ENCODE measurements around the gene LEF1. TPM values are rescaled to one million over a fixed set of nuclear protein-coding genes. Genes with fewer than 3 reads are reported as not detected.
"Not testable (repeated sequence)": the region's sequence is repeated elsewhere in the genome, so short reads cannot be mapped to it uniquely, and the experiment has no call there.

LEF1 gene
- total RNA-seq, 2 experiments from 2014 or later: 350 to 367 TPM

- Mint-ChIP-seq H3K27ac (no peak overlapping the region), H3K27me3 (ENCODE audit: low read depth) (no peaks in the 10 kb centered on the region), H3K4me3 (no peak overlapping the region), H3K36me3 (ENCODE audit: low read depth) (peaks cover 33% of the 10 kb centered on the region), H3K4me1 (ENCODE audit: low read depth) (peaks cover 23% of the 10 kb centered on the region), H3K9me3 (no peaks in the 10 kb centered on the region)
- CTCF ChIA-PET: no interaction called here
- intact Hi-C loops (cut with micrococcal nuclease): no loop called here
- DNase-seq: no peak
These were observed 144.5 kb downstream of the LEF1 start for GRCh38 chr4:108024085-108024877.

GRCh38 chr4:108018884-108019187 lies 149.9 kb downstream of the LEF1 start:
- Mint-ChIP-seq H3K4me1 (ENCODE audit: low read depth) (peaks cover 13% of the 10 kb centered on the region), H3K4me3 (no peak overlapping the region)
- intact Hi-C loops (cut with micrococcal nuclease): loop anchor here (1.0 to 10.0 kb wide), 6 partner anchors 474 to 1388 kb away; no protein-coding TSS in a partner anchor

GRCh38 chr4:108018040-108018883 lies 150.5 kb downstream of the LEF1 start:
- no peak overlapping the region for H3K27ac Mint-ChIP-seq
- H3K4me1 Mint-ChIP-seq (ENCODE audit: low read depth): peaks cover 13% of the 10 kb centered on the region
- H3K27me3 Mint-ChIP-seq (ENCODE audit: low read depth): no peaks in the 10 kb centered on the region
- H3K36me3 Mint-ChIP-seq (ENCODE audit: low read depth): peaks cover 23% of the 10 kb centered on the region
- intact Hi-C loops (cut with micrococcal nuclease): loop anchor here (1.0 to 10.0 kb wide), 6 partner anchors 475 to 1389 kb away; no protein-coding TSS in a partner anchor
- no peaks in the 10 kb centered on the region for H3K9me3 Mint-ChIP-seq
- DNase-seq: peak; percentile 95
- CTCF ChIA-PET: interaction anchor here (0.6 to 5.1 kb wide), 52 partner anchors 9 to 1388 kb away, joined by 3 to 90 read pairs (median 4); partner anchors contain the start of gene RPL34
- no peak overlapping the region for H3K4me3 Mint-ChIP-seq

More at GRCh38 chr4:108018884-108019187, 149.9 kb downstream of the LEF1 start:
- Mint-ChIP-seq H3K9me3 (no peaks in the 10 kb centered on the region), H3K36me3 (ENCODE audit: low read depth) (peaks cover 29% of the 10 kb centered on the region), H3K27me3 (ENCODE audit: low read depth) (no peaks in the 10 kb centered on the region), H3K27ac (no peak overlapping the region)
- no peak for DNase-seq
- CTCF ChIA-PET: interaction anchor here (0.6 to 5.1 kb wide), 57 partner anchors 9 to 1387 kb away, joined by 3 to 90 read pairs (median 4); partner anchors contain the start of gene RPL34

GRCh38 chr4:108013955-108014354 lies 154.8 kb downstream of the LEF1 start:
- CTCF ChIA-PET: interaction anchor here (0.7 to 3.1 kb wide), 10 partner anchors 8 to 594 kb away, joined by 3 to 21 read pairs (median 3); no protein-coding TSS in a partner anchor
- Mint-ChIP-seq H3K36me3 (ENCODE audit: low read depth) (peaks cover 29% of the 10 kb centered on the region), H3K27ac (no peak overlapping the region), H3K4me1 (ENCODE audit: low read depth) (peaks cover 4% of the 10 kb centered on the region), H3K27me3 (ENCODE audit: low read depth) (no peaks in the 10 kb centered on the region), H3K4me3 (no peak overlapping the region), H3K9me3 (no peaks in the 10 kb centered on the region)
- DNase-seq: no peak
- intact Hi-C loops (cut with micrococcal nuclease): loop anchor here (10.0 kb wide), 1 partner anchor 1281 kb away; no protein-coding TSS in a partner anchor

- H3K9me3 Mint-ChIP-seq: no peaks in the 10 kb centered on the region
- no peak for DNase-seq
- no peak overlapping the region for H3K27ac Mint-ChIP-seq
- intact Hi-C loops (cut with micrococcal nuclease): loop anchor here (10.0 kb wide), 1 partner anchor 1281 kb away; no protein-coding TSS in a partner anchor
- peaks cover 27% of the 10 kb centered on the region for H3K36me3 Mint-ChIP-seq (ENCODE audit: low read depth)
- no peak overlapping the region for H3K4me3 Mint-ChIP-seq
- CTCF ChIA-PET: interaction anchor here (0.6 to 3.1 kb wide), 8 partner anchors 9 to 576 kb away, joined by 3 to 21 read pairs (median 4); no protein-coding TSS in a partner anchor
- no peaks in the 10 kb centered on the region for H3K27me3 Mint-ChIP-seq (ENCODE audit: low read depth)
- H3K4me1 Mint-ChIP-seq (ENCODE audit: low read depth): peaks cover 4% of the 10 kb centered on the region
These were observed 155.4 kb downstream of the LEF1 start for GRCh38 chr4:108013327-108013726.

GRCh38 chr4:108012382-108012781 lies 156.3 kb downstream of the LEF1 start:
- not testable (repeated sequence) for H3K27me3 Mint-ChIP-seq (ENCODE audit: low read depth); H3K9me3 Mint-ChIP-seq; DNase-seq; H3K4me3 Mint-ChIP-seq; H3K27ac Mint-ChIP-seq; H3K4me1 Mint-ChIP-seq (ENCODE audit: low read depth)
- peaks cover 27% of the 10 kb centered on the region for H3K36me3 Mint-ChIP-seq (ENCODE audit: low read depth)
- intact Hi-C loops (cut with micrococcal nuclease): loop anchor here (10.0 kb wide), 1 partner anchor 1282 kb away; no protein-coding TSS in a partner anchor
- CTCF ChIA-PET: interaction anchor here (3.1 kb wide), 1 partner anchor 560 kb away, joined by 21 read pairs; no protein-coding TSS in a partner anchor

- H3K4me3 Mint-ChIP-seq: no peak overlapping the region
- peaks cover 23% of the 10 kb centered on the region for H3K36me3 Mint-ChIP-seq (ENCODE audit: low read depth)
- H3K9me3 Mint-ChIP-seq: no peaks in the 10 kb centered on the region
- peaks cover 14% of the 10 kb centered on the region for H3K4me1 Mint-ChIP-seq (ENCODE audit: low read depth)
- CTCF ChIA-PET: interaction anchor here (1.5 kb wide), 1 partner anchor 9 kb away, joined by 8 read pairs; no protein-coding TSS in a partner anchor
- DNase-seq: no peak
- H3K27me3 Mint-ChIP-seq (ENCODE audit: low read depth): no peaks in the 10 kb centered on the region
- no peak overlapping the region for H3K27ac Mint-ChIP-seq
- intact Hi-C loops (cut with micrococcal nuclease): loop anchor here (10.0 kb wide), 1 partner anchor 1285 kb away; no protein-coding TSS in a partner anchor
These were observed 158.6 kb downstream of the LEF1 start for GRCh38 chr4:108010167-108010566.

- intact Hi-C loops (cut with micrococcal nuclease): no loop called here
- H3K27ac Mint-ChIP-seq: no peak overlapping the region
- no peak for DNase-seq
- CTCF ChIA-PET: interaction anchor here (1.5 kb wide), 1 partner anchor 11 kb away, joined by 8 read pairs; no protein-coding TSS in a partner anchor
- no peaks in the 10 kb centered on the region for H3K9me3 Mint-ChIP-seq
- no peaks in the 10 kb centered on the region for H3K27me3 Mint-ChIP-seq (ENCODE audit: low read depth)
- peaks cover 24% of the 10 kb centered on the region for H3K4me1 Mint-ChIP-seq (ENCODE audit: low read depth)
- no peak overlapping the region for H3K4me3 Mint-ChIP-seq
- H3K36me3 Mint-ChIP-seq (ENCODE audit: low read depth): peaks cover 20% of the 10 kb centered on the region
These were observed 160.0 kb downstream of the LEF1 start for GRCh38 chr4:108008721-108009120.

GRCh38 chr4:108007984-108008383 lies 160.7 kb downstream of the LEF1 start:
- intact Hi-C loops (cut with micrococcal nuclease): no loop called here
- H3K9me3 Mint-ChIP-seq: no peaks in the 10 kb centered on the region
- no peaks in the 10 kb centered on the region for H3K27me3 Mint-ChIP-seq (ENCODE audit: low read depth)
- H3K27ac Mint-ChIP-seq: no peak overlapping the region
- H3K4me3 Mint-ChIP-seq: no peak overlapping the region
- peaks cover 20% of the 10 kb centered on the region for H3K36me3 Mint-ChIP-seq (ENCODE audit: low read depth)
- DNase-seq: no peak
- CTCF ChIA-PET: no interaction called here
- peaks cover 31% of the 10 kb centered on the region for H3K4me1 Mint-ChIP-seq (ENCODE audit: low read depth)

- CTCF ChIA-PET: interaction anchor here (0.5 to 1.6 kb wide), 2 partner anchors 8 to 12 kb away, joined by 3 to 6 read pairs; no protein-coding TSS in a partner anchor
These were observed 162.4 kb downstream of the LEF1 start for GRCh38 chr4:108006361-108006760.

GRCh38 chr4:108005807-108006206 lies 162.9 kb downstream of the LEF1 start:
- CTCF ChIA-PET: interaction anchor here (0.5 to 1.6 kb wide), 3 partner anchors 8 to 12 kb away, joined by 3 to 6 read pairs (median 4); no protein-coding TSS in a partner anchor
- intact Hi-C loops (cut with micrococcal nuclease): loop anchor here (2.0 kb wide), 1 partner anchor 15 kb away; no protein-coding TSS in a partner anchor
- Mint-ChIP-seq H3K36me3 (ENCODE audit: low read depth) (peaks cover 13% of the 10 kb centered on the region), H3K4me1 (ENCODE audit: low read depth) (peaks cover 41% of the 10 kb centered on the region), H3K4me3 (no peak overlapping the region), H3K27me3 (ENCODE audit: low read depth) (no peaks in the 10 kb centered on the region), H3K27ac (no peak overlapping the region), H3K9me3 (no peaks in the 10 kb centered on the region)
- no peak for DNase-seq

More at GRCh38 chr4:108006361-108006760, 162.4 kb downstream of the LEF1 start:
- no peak overlapping the region for H3K4me3 Mint-ChIP-seq
- no peak overlapping the region for H3K27ac Mint-ChIP-seq
- intact Hi-C loops (cut with micrococcal nuclease): no loop called here
- no peaks in the 10 kb centered on the region for H3K9me3 Mint-ChIP-seq
- DNase-seq: no peak
- H3K36me3 Mint-ChIP-seq (ENCODE audit: low read depth): peaks cover 12% of the 10 kb centered on the region
- peaks cover 37% of the 10 kb centered on the region for H3K4me1 Mint-ChIP-seq (ENCODE audit: low read depth)
- H3K27me3 Mint-ChIP-seq (ENCODE audit: low read depth): no peaks in the 10 kb centered on the region
